ENCODE measurements around the gene PHF2. TPM values are rescaled to one million over a fixed set of nuclear protein-coding genes. Genes with fewer than 3 reads are reported as not detected.

The PHF2 gene
- polyA plus RNA-seq, 3 donors, result 0.40 to 16.0 (median 0.97) TPM

DNA sequence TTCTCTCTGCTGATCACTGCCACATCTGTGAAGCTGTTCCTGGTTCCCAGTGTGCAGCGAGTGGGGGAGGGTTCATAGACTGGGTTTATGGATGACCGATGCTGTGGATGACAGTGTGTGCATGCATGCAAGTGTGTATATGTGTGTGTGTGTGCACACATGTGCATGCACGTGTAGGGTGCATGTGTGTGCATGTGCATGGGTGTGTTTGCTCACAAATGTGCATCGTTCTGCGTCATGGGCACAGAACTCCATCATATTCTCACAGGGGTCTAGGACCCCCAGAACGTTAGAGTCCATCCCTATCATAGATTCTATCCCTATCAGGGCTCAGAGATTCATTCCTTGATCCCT, 134.0 kb downstream of the PHF2 start:
- H3K9me3 ChIP-seq (replicated peaks in 1 of 2; ENCODE audit: control insufficient read depth in 1 of 2, insufficient read depth in 1 of 2, low read length in 2 of 2), result peaks cover 0 to 10% of the 10 kb centered on the region in 2 donors
- Mint-ChIP-seq H3K4me3 (no peak overlapping the region), H3K4me1 (no peaks in the 10 kb centered on the region), H3K27me3 (ENCODE audit: low read depth in 3 of 3) (peaks cover 2 to 10% (median 8%) of the 10 kb centered on the region in 3 donors), H3K27ac (no peak overlapping the region), H3K9me3 (peaks cover 5 to 23% (median 12%) of the 10 kb centered on the region in 7 donors), H3K36me3 (no peaks in the 10 kb centered on the region)
- H3K4me2 ChIP-seq (replicated peaks; ENCODE audit: extremely low read depth, low read length, poor library complexity, severe bottlenecking), result no peak overlapping the region
- no peak for DNase-seq
- 86% methylated on average over 3 of the region's 6 CpGs for WGBS (ENCODE audit: insufficient coverage)
- no peak overlapping the region for H2AFZ ChIP-seq (ENCODE audit: insufficient read depth, low read depth, low read length, poor library complexity, severe bottlenecking)
- no peak overlapping the region for H3K27ac ChIP-seq (ENCODE audit: low read depth in 1 of 2, low read length in 2 of 2)
- H3K27me3 ChIP-seq (ENCODE audit: control insufficient read depth in 2 of 2, insufficient read depth in 2 of 2, low read length in 2 of 2), result peaks cover 0 to 2% of the 10 kb centered on the region in 2 donors
- no peak overlapping the region for H3K4me3 ChIP-seq (replicated peaks in 1 of 3; ENCODE audit: low read depth in 2 of 3, low read length in 3 of 3)
- intact Hi-C loops (cut with micrococcal nuclease), result no loop called here
- no peaks in the 10 kb centered on the region for H4K20me1 ChIP-seq (ENCODE audit: insufficient read depth, low read length)
- TF ChIP-seq, protein P1, sequence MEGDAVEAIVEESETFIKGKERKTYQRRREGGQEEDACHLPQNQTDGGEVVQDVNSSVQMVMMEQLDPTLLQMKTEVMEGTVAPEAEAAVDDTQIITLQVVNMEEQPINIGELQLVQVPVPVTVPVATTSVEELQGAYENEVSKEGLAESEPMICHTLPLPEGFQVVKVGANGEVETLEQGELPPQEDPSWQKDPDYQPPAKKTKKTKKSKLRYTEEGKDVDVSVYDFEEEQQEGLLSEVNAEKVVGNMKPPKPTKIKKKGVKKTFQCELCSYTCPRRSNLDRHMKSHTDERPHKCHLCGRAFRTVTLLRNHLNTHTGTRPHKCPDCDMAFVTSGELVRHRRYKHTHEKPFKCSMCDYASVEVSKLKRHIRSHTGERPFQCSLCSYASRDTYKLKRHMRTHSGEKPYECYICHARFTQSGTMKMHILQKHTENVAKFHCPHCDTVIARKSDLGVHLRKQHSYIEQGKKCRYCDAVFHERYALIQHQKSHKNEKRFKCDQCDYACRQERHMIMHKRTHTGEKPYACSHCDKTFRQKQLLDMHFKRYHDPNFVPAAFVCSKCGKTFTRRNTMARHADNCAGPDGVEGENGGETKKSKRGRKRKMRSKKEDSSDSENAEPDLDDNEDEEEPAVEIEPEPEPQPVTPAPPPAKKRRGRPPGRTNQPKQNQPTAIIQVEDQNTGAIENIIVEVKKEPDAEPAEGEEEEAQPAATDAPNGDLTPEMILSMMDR (IDR thresholded peaks at IDR 0.05), result no peak
- no peaks in the 10 kb centered on the region for H3K4me1 ChIP-seq (ENCODE audit: control insufficient read depth in 1 of 2, insufficient read depth in 2 of 2, low read length in 2 of 2)
- H3K79me2 ChIP-seq (ENCODE audit: insufficient read depth, low read length), result no peaks in the 10 kb centered on the region
- H3K36me3 ChIP-seq (replicated peaks in 1 of 2; ENCODE audit: control insufficient read depth in 1 of 2, insufficient read depth in 2 of 2, low read length in 2 of 2), result no peaks in the 10 kb centered on the region
- no peak overlapping the region for H3K9ac ChIP-seq (ENCODE audit: insufficient read depth, low read length, poor library complexity, severe bottlenecking)

DNA sequence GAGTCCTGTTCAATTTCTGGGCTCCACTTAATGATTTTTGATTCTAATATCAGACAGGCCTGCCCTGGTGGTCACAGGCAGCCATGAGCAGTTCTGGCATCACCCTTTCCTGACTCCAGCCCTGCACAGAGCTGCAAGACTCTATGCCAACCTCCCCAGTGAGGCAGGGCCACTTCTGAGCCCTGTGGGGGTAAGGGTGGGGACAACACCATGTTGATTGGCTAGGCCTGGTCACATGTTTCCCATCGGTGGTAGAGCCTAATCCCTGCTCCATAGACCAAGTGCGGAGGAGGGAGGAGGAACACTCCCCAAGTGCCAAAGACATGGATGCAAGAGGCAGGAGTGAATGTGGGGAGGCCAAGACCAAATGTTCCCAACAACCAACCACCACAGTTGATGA, 134.6 kb downstream of the PHF2 start:
- Histone ChIP-seq H3K4me1 (ENCODE audit: control insufficient read depth in 1 of 2, insufficient read depth in 2 of 2, low read length in 2 of 2) (no peaks in the 10 kb centered on the region), H2AFZ (ENCODE audit: insufficient read depth, low read depth, low read length, poor library complexity, severe bottlenecking) (no peak overlapping the region), H3K9me3 (replicated peaks in 1 of 2; ENCODE audit: control insufficient read depth in 1 of 2, insufficient read depth in 1 of 2, low read length in 2 of 2) (peaks cover 0 to 10% of the 10 kb centered on the region in 2 donors), H3K4me3 (replicated peaks in 1 of 3; ENCODE audit: low read depth in 2 of 3, low read length in 3 of 3) (no peak overlapping the region), H3K27ac (ENCODE audit: low read depth in 1 of 2, low read length in 2 of 2) (no peak overlapping the region), H3K9ac (ENCODE audit: insufficient read depth, low read length, poor library complexity, severe bottlenecking) (no peak overlapping the region), H4K20me1 (ENCODE audit: insufficient read depth, low read length) (no peaks in the 10 kb centered on the region), H3K27me3 (ENCODE audit: control insufficient read depth in 2 of 2, insufficient read depth in 2 of 2, low read length in 2 of 2) (peaks cover 0 to 2% of the 10 kb centered on the region in 2 donors), H3K36me3 (replicated peaks in 1 of 2; ENCODE audit: control insufficient read depth in 1 of 2, insufficient read depth in 2 of 2, low read length in 2 of 2) (no peaks in the 10 kb centered on the region), H3K4me2 (replicated peaks; ENCODE audit: extremely low read depth, low read length, poor library complexity, severe bottlenecking) (no peak overlapping the region), H3K79me2 (ENCODE audit: insufficient read depth, low read length) (no peaks in the 10 kb centered on the region)
- Mint-ChIP-seq H3K27ac (no peak overlapping the region), H3K9me3 (peaks cover 5 to 26% (median 9%) of the 10 kb centered on the region in 7 donors), H3K36me3 (no peaks in the 10 kb centered on the region), H3K4me1 (no peaks in the 10 kb centered on the region), H3K27me3 (ENCODE audit: low read depth in 3 of 3) (peaks cover 0 to 10% (median 6%) of the 10 kb centered on the region in 3 donors), H3K4me3 (no peak overlapping the region)
- TF ChIP-seq, protein P1 (IDR thresholded peaks at IDR 0.05), result no peak
- intact Hi-C loops (cut with micrococcal nuclease), result no loop called here
- DNase-seq, result no peak
- WGBS (ENCODE audit: insufficient coverage), result no CpG with 5 or more reads among the region's 2 CpGs

All from CD14-positive monocyte (primary cell).